T-cell (primary cell): Measurements from ENCODE around the gene PDE4A. TPM values are rescaled to one million over a fixed set of nuclear protein-coding genes. Genes with fewer than 3 reads are reported as not detected.
"Not testable (repeated sequence)": the region's sequence is repeated elsewhere in the genome, so short reads cannot be mapped to it uniquely, and the experiment has no call there.

Source experiments
- ATAC-seq, 4 experiments: fragments of 200-7000 bp in 3 of 4; fragments of 150-1000 bp in 1 of 4; cut with Tn5 transposase; replicated peaks in 1 of 4; 1 replicate in 3 of 4; 2 replicates in 1 of 4; pipeline ENCODE4 v1.10.0; 2021; ENCODE audit warnings: moderate library complexity in 3 of 4, mild to moderate bottlenecking in 2 of 4, moderate number of reproducible peaks in 1 of 4
- CTCF ChIA-PET, 2 donors: fragments of 300-600 bp; sonication (Branson Sonifier 250); formaldehyde crosslinking; loops; one replicate each; lab custom pipeline; 2022; ENCODE audit warnings: antibody characterized with exemption in 2 of 2; lab: Charles Lee
- POLR2A ChIA-PET, 2 donors: fragments of 300-600 bp; sonication (Branson Sonifier 250); formaldehyde crosslinking; loops; one replicate each; lab custom pipeline; 2022; ENCODE audit warnings: antibody characterized with exemption in 2 of 2; lab: Charles Lee
- DNase-seq, 35 experiments: peaks; one replicate each; pipeline versions ENCODE4 v3.0.0 to v3.0.0-alpha.2; 2013 to 2023
- H3K27ac ChIP-seq: one replicate; pipeline ENCODE4 v1.5.1; 2013; ENCODE audit warnings: low read length
- H3K27me3 ChIP-seq, 2 experiments: replicated peaks in 1 of 2; 1 replicate in 1 of 2; 2 replicates in 1 of 2; pipeline versions ENCODE4 v1.6.1 to v1.7.0; 2013; ENCODE audit warnings: low read length in 1 of 2, mixed read lengths in 1 of 2; ENCODE audit not compliant: control insufficient read depth in 2 of 2, insufficient read depth in 2 of 2; ENCODE audit errors: extremely low read depth in 1 of 2
- H3K36me3 ChIP-seq, 2 donors: 1 replicate in 1 of 2; 2 replicates in 1 of 2; pipeline versions ENCODE4 v1.6.1 to v1.7.0; 2013; ENCODE audit warnings: low read length in 1 of 2; ENCODE audit not compliant: control insufficient read depth in 2 of 2, insufficient read depth in 1 of 2; ENCODE audit errors: extremely low read depth in 1 of 2
- H3K4me1 ChIP-seq, 2 experiments: 1 replicate in 1 of 2; 2 replicates in 1 of 2; pipeline versions ENCODE4 v1.6.1 to v1.7.0; 2013; ENCODE audit warnings: low read length in 2 of 2, mixed read lengths in 1 of 2; ENCODE audit not compliant: insufficient read depth in 2 of 2, control insufficient read depth in 1 of 2; ENCODE audit errors: extremely low read depth in 1 of 2
- H3K4me3 ChIP-seq, 2 donors: 1 replicate in 1 of 2; 2 replicates in 1 of 2; pipeline versions ENCODE4 v1.5.1 to v1.7.0; 2013; ENCODE audit warnings: mild to moderate bottlenecking in 2 of 2, low read length in 1 of 2, moderate library complexity in 1 of 2; ENCODE audit not compliant: control insufficient read depth in 1 of 2; ENCODE audit errors: extremely low read depth in 1 of 2
- H3K9me3 ChIP-seq: 2 replicates; pipeline ENCODE4 v1.7.0; 2013
- H3K27ac Mint-ChIP-seq, 2 donors: one replicate each; pipeline ENCODE4 v1.8.0; 2020 to 2021; ENCODE audit warnings: mild to moderate bottlenecking in 2 of 2, mixed read lengths in 2 of 2
- H3K27me3 Mint-ChIP-seq, 2 donors: one replicate each; pipeline ENCODE4 v1.8.0; 2021 to 2022; ENCODE audit warnings: mixed read lengths in 2 of 2
- H3K36me3 Mint-ChIP-seq: one replicate; pipeline ENCODE4 v1.8.0; 2021; ENCODE audit warnings: mixed read lengths
- H3K4me1 Mint-ChIP-seq, 3 donors: one replicate each; pipeline ENCODE4 v1.8.0; 2020 to 2022; ENCODE audit warnings: mixed read lengths in 3 of 3, mild to moderate bottlenecking in 1 of 3
- H3K4me3 Mint-ChIP-seq, 3 donors: one replicate each; pipeline ENCODE4 v1.8.0; 2020 to 2022; ENCODE audit warnings: mild to moderate bottlenecking in 3 of 3, mixed read lengths in 3 of 3, moderate library complexity in 3 of 3
- H3K9me3 Mint-ChIP-seq, 3 donors: one replicate each; pipeline ENCODE4 v1.8.0; 2020 to 2022; ENCODE audit warnings: mixed read lengths in 3 of 3
- WGBS: methylation state at CpG from one replicate; pipeline ENCODE4 v1.1.5; 2013; ENCODE audit warnings: missing lambda C conversion rate; ENCODE audit not compliant: insufficient coverage; 5-methylcytosine and 5-hydroxymethylcytosine counted together
- total RNA-seq, 35 experiments: library from RNA in 6 of 35; stranded (reverse) in 6 of 35; fragments of 120-200 nt in 1 of 35; gene quantifications; one replicate each; pipeline versions ENCODE4 v1.2.1 to v1.2.4 and lab custom pipeline; 2013 to 2026

The PDE4A gene
- total RNA-seq, 5 donors from 2014 or later (not counting 1 experiment from before 2014, with no cell fraction given) = 2.2 to 13.3 (median 6.2) TPM

DNA sequence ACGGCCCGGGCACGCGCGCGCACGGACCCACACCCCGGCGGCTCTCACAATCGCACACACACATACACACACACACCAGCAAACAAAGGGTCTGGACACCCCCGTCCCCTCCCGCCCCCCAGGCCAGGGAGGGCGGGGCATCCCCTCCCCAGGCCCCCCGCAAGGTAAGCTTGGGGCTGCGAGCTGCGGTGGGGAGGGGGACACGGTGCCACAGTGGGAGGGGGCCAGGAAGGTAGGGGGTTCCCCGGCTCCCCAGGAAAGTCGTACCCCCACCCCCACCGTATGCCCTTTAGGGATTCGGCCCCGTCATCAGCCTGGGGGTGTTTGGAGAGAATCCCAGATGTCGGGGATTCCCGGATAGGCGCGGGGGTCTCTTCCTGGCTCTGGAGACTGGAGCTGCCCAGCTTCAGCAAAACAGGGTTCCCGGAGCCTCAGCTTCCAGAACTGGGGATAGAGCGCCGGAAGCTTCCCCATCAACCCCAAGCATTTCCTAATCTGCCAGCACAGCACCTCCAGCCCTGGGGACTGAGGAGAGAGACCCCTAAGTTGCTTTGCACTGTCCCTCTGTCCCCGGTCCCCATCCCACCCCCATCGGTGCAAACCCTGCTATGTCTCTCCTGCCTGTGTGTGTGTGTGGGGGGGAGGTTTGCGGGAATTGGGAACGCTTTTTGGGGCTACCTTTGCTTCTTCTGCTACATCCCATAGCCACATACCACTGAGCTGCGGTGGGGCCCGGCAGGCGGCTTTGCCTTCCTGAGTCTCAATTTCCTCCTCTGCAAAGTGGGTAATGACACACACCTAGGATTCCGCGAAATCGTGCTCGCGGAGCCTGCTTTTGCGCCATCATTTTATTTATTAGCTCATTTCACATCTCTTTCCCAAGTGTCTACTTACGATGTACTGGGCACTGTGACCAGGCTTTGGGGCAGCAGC, 15.2 kb upstream of the PDE4A start:
- POLR2A ChIA-PET = interaction anchor here in 1 of 2 donors (0.6 to 0.7 kb wide), 4 partner anchors 32 to 319 kb away, joined by 3 to 5 read pairs (median 3); no protein-coding TSS in a partner anchor
- no peaks in the 10 kb centered on the region for H3K27me3 Mint-ChIP-seq
- 5% methylated on average over 20 of the region's 43 CpGs for WGBS

DNA sequence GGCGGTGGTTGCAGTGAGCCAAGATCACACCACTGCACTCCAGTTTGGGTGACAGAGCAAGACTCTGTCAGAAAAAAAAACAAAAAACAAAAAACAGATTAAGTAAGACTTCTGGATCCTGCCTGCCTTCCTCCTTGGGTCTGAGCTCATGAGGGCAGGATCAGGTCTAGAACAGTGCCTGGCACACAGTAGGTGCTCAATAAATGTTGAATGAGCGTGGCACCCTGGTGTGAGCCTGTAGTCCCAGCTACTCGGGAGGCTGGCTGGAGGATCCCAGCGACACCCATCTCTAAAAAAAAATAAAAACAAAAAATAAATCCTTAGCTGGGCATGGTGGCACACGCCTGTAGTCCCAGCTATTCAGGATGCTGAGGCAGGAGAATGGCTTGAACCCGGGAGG, 14.1 kb upstream of the PDE4A start:
- Mint-ChIP-seq H3K9me3 (no peaks in the 10 kb centered on the region), H3K27me3 (no peaks in the 10 kb centered on the region), H3K36me3 (no peaks in the 10 kb centered on the region), H3K27ac (peak overlapping the region; percentile 77 to 90), H3K4me1 (peaks cover 70 to 79% (median 79%) of the 10 kb centered on the region in 3 donors), H3K4me3 (peak overlapping the region in 1 of 3 donors; percentile 95)
- no peak overlapping the region for H3K4me3 ChIP-seq
- H3K9me3 ChIP-seq = no peaks in the 10 kb centered on the region
- H3K27ac ChIP-seq = peak overlapping the region; percentile 57
- no peaks in the 10 kb centered on the region for H3K36me3 ChIP-seq
- peaks cover 37 to 90% of the 10 kb centered on the region in 2 experiments for H3K4me1 ChIP-seq
- DNase-seq = no peak
- POLR2A ChIA-PET = interaction anchor here in 1 of 2 donors (0.6 to 0.7 kb wide), 5 partner anchors 29 to 326 kb away, joined by 3 to 12 read pairs (median 4); no protein-coding TSS in a partner anchor
- ATAC-seq = no peak
- peaks cover 0 to 16% of the 10 kb centered on the region in 2 experiments for H3K27me3 ChIP-seq
- CTCF ChIA-PET = interaction anchor here (0.5 to 2.9 kb wide), 10 partner anchors 9 to 294 kb away, joined by 3 to 21 read pairs (median 6); no protein-coding TSS in a partner anchor
- 94% methylated on average over 3 of the region's 6 CpGs for WGBS

More for the DNA sequence above, 15.2 kb upstream of the PDE4A start:
- no peaks in the 10 kb centered on the region for H3K9me3 ChIP-seq
- Mint-ChIP-seq H3K9me3 (no peaks in the 10 kb centered on the region), H3K27ac (peak overlapping the region; percentile 80 to 90), H3K4me3 (peak overlapping the region; percentile 89 to 95 (median 94)), H3K36me3 (no peaks in the 10 kb centered on the region), H3K4me1 (peaks cover 77 to 81% (median 80%) of the 10 kb centered on the region in 3 donors)
- ATAC-seq (no peak), DNase-seq (peak in 8 of 35 experiments; percentile 26 to 68 (median 36))
- H3K27ac ChIP-seq = peak overlapping the region; percentile 89
- peaks cover 0 to 16% of the 10 kb centered on the region in 2 experiments for H3K27me3 ChIP-seq
- H3K36me3 ChIP-seq = peaks cover 0 to 3% of the 10 kb centered on the region in 2 donors
- H3K4me3 ChIP-seq = peak overlapping the region; percentile 18 to 82
- H3K4me1 ChIP-seq = peaks cover 40 to 95% of the 10 kb centered on the region in 2 experiments
- CTCF ChIA-PET = interaction anchor here (0.5 to 2.9 kb wide), 13 partner anchors 11 to 572 kb away, joined by 4 to 21 read pairs (median 7); no protein-coding TSS in a partner anchor

- Histone ChIP-seq H3K36me3 (no peaks in the 10 kb centered on the region), H3K4me3 (no peak overlapping the region), H3K27me3 (peaks cover 0 to 16% of the 10 kb centered on the region in 2 experiments), H3K4me1 (peaks cover 33 to 90% of the 10 kb centered on the region in 2 experiments), H3K9me3 (no peaks in the 10 kb centered on the region), H3K27ac (peak overlapping the region; percentile 57)
- DNase-seq (peak in 1 of 35 experiments; percentile 34), ATAC-seq (no peak)
- peaks cover 69 to 79% (median 70%) of the 10 kb centered on the region in 3 donors for H3K4me1 Mint-ChIP-seq
- POLR2A ChIA-PET = interaction anchor here in 1 of 2 donors (0.7 kb wide), 1 partner anchor 148 kb away, joined by 3 read pairs; no protein-coding TSS in a partner anchor
- CTCF ChIA-PET = interaction anchor here (0.6 to 2.9 kb wide), 7 partner anchors 9 to 540 kb away, joined by 3 to 21 read pairs (median 5); no protein-coding TSS in a partner anchor
- no peaks in the 10 kb centered on the region for H3K27me3 Mint-ChIP-seq
- no peaks in the 10 kb centered on the region for H3K36me3 Mint-ChIP-seq
- H3K4me3 Mint-ChIP-seq = peak overlapping the region in 1 of 3 donors; percentile 34
- H3K9me3 Mint-ChIP-seq = no peaks in the 10 kb centered on the region
- H3K27ac Mint-ChIP-seq = peak overlapping the region; percentile 85 to 90
These were observed 13.2 kb upstream of the PDE4A start for GRCh38 chr19:10407096-10407495.

DNA sequence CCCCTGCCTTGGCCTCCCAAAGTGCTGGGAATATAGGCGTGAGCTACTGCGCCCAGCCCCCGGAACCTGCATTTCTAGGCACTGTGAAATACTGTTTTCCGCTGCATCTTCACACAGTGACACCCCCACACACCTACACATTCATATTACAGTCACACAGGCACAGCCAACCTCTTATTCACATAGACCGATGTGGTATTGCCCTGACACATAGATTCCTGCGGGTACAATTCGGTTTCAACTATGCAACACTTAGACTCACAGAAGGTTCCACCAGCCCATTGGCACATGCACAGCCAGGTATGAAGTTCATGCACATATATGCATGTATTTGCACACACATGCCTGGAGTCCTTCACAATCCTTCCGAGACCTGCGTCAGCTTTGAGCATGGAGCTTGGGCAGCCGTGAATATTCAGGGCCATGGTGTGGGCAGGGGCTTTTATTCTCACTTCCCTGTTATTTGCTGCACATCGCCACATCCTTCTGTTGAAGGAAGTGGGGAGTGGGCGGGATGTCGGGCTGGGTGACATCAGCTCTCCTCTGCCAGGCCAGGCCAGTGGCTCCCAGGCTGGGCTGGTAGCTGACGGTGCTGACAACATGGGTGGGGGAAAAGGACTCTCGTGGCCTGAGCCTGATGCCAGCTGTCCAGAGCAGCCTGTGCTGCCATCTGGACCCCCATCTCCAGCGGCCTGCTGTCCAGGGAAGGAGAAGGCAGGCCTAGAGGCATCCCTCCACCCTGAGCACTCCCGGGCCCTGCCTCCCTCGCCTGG, 11.6 kb upstream of the PDE4A start:
- H3K4me1 ChIP-seq = peaks cover 31 to 91% of the 10 kb centered on the region in 2 experiments
- no peaks in the 10 kb centered on the region for H3K9me3 ChIP-seq
- Mint-ChIP-seq H3K4me3 (peak overlapping the region; percentile 49 to 66 (median 63)), H3K27ac (peak overlapping the region; percentile 87 to 88), H3K27me3 (no peaks in the 10 kb centered on the region), H3K36me3 (no peaks in the 10 kb centered on the region), H3K9me3 (no peaks in the 10 kb centered on the region), H3K4me1 (peaks cover 65 to 78% (median 72%) of the 10 kb centered on the region in 3 donors)
- H3K36me3 ChIP-seq = no peaks in the 10 kb centered on the region
- H3K4me3 ChIP-seq = peak overlapping the region; percentile 24 to 44
- peak; percentile 25 to 52 (median 38) for ATAC-seq
- CTCF ChIA-PET = interaction anchor here (0.5 to 1.5 kb wide), 6 partner anchors 12 to 428 kb away, joined by 3 to 6 read pairs (median 4); partner anchors contain the start of genes PDE4A (in 1 of the 2) and RAVER1 (in 1 of the 2)
- H3K27me3 ChIP-seq = peaks cover 0 to 16% of the 10 kb centered on the region in 2 experiments
- peak overlapping the region; percentile 54 for H3K27ac ChIP-seq
- peak in 29 of 35 experiments; percentile 37 to 69 (median 54) for DNase-seq
- POLR2A ChIA-PET = interaction anchor here (0.6 kb wide), 2 partner anchors 19 to 26 kb away, joined by 3 to 9 read pairs; no protein-coding TSS in a partner anchor
- 25% methylated on average over 11 of the region's 18 CpGs for WGBS

GRCh38 chr19:10411224-10411623, 9.1 kb upstream of the PDE4A start:
- H3K27me3 Mint-ChIP-seq, ATAC-seq, DNase-seq, H3K9me3 ChIP-seq, H3K4me3 Mint-ChIP-seq, H3K27me3 ChIP-seq, H3K36me3 Mint-ChIP-seq, H3K36me3 ChIP-seq, H3K9me3 Mint-ChIP-seq, H3K27ac ChIP-seq, H3K4me3 ChIP-seq, POLR2A ChIA-PET: not testable (repeated sequence)
- 86% methylated on average over 4 of the region's 5 CpGs for WGBS
- peak overlapping the region; percentile 74 to 77 for H3K27ac Mint-ChIP-seq
- CTCF ChIA-PET = interaction anchor here in 1 of 2 donors (1.1 kb wide), 1 partner anchor 24 kb away, joined by 3 read pairs; no protein-coding TSS in a partner anchor
- peaks cover 50 to 68% (median 61%) of the 10 kb centered on the region in 3 donors for H3K4me1 Mint-ChIP-seq
- H3K4me1 ChIP-seq = peaks cover 22 to 75% of the 10 kb centered on the region in 2 experiments
